ENCODE results near the gene TP53. TPM values are rescaled to one million over a fixed set of nuclear protein-coding genes. Genes with fewer than 3 reads are reported as not detected.

Gene TP53
- total RNA-seq, 1 donor from 2014 or later: 217 TPM

DNA sequence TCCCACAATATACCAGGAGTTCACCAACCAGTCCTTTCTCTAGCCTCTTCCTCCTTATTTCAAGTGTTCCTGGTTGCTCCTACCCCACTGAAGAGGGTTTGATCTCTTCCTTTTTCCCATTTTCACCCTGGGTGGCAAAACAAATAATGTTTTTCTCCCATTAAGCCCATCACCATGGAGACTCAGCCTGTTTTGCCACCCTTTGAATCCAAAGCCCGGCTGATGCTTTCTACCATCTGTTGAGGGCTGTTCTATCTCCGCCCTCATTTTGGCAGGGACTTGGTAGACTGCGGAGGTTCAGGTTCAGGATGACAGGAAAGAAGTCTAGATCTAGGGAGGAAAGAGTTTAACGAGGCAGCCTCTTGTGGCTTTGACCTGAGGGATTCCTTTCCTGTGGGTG lies 32.8 kb upstream of the TP53 start:
- H3K4me3 Mint-ChIP-seq: no peak overlapping the region
- ATAC-seq (ENCODE audit: low read depth): no peak
- ChIA-PET CTCF (no interaction called here), POLR2A (no interaction called here)
- no peaks in the 10 kb centered on the region for H3K36me3 Mint-ChIP-seq (ENCODE audit: low read depth)
- peaks cover 58% of the 10 kb centered on the region for H3K27me3 Mint-ChIP-seq
- no peaks in the 10 kb centered on the region for H3K9me3 Mint-ChIP-seq
- H3K4me1 Mint-ChIP-seq: peaks cover 18% of the 10 kb centered on the region
- no peak overlapping the region for H3K27ac Mint-ChIP-seq
- no peak for DNase-seq
- intact Hi-C loops (cut with micrococcal nuclease): no loop called here
- TF ChIP-seq CTCF (IDR thresholded peaks at IDR 0.05): no peak

- no peak overlapping the region for H3K27ac Mint-ChIP-seq
- CTCF ChIA-PET: no interaction called here
- ATAC-seq (ENCODE audit: low read depth): no peak
- DNase-seq: no peak
- H3K27me3 Mint-ChIP-seq: peaks cover 59% of the 10 kb centered on the region
- intact Hi-C loops (cut with micrococcal nuclease): no loop called here
- no peaks in the 10 kb centered on the region for H3K36me3 Mint-ChIP-seq (ENCODE audit: low read depth)
- no peaks in the 10 kb centered on the region for H3K9me3 Mint-ChIP-seq
- POLR2A ChIA-PET: no interaction called here
- H3K4me3 Mint-ChIP-seq: no peak overlapping the region
- no peak for TF ChIP-seq CTCF (IDR thresholded peaks at IDR 0.05)
- H3K4me1 Mint-ChIP-seq: peaks cover 18% of the 10 kb centered on the region
Observed at GRCh38 chr17:7719661-7720060, 32.4 kb upstream of the TP53 start.

- Mint-ChIP-seq H3K9me3 (no peaks in the 10 kb centered on the region), H3K4me3 (peak overlapping the region; percentile 80), H3K27ac (no peak overlapping the region), H3K36me3 (ENCODE audit: low read depth) (no peaks in the 10 kb centered on the region), H3K27me3 (peaks cover 63% of the 10 kb centered on the region), H3K4me1 (peaks cover 18% of the 10 kb centered on the region)
- no peak for TF ChIP-seq CTCF (IDR thresholded peaks at IDR 0.05)
- CTCF ChIA-PET: no interaction called here
- DNase-seq (no peak), ATAC-seq (ENCODE audit: low read depth) (peak; percentile 45)
- POLR2A ChIA-PET: interaction anchor here (1.2 kb wide), 1 partner anchor 31 kb away, joined by 7 read pairs; the partner anchor contains the start of gene TP53
- intact Hi-C loops (cut with micrococcal nuclease): no loop called here
Observed at GRCh38 chr17:7717756-7718350, 30.6 kb upstream of the TP53 start.

GRCh38 chr17:7716901-7717755 lies 29.8 kb upstream of the TP53 start, which contains the start of gene DNAH2:
DNAH2 (plus strand) TSS chr17:7717744; CDS start chr17:7719735, 1,991 bp downstream.
- intact Hi-C loops (cut with micrococcal nuclease): no loop called here
- Mint-ChIP-seq H3K4me1 (peaks cover 18% of the 10 kb centered on the region), H3K9me3 (no peaks in the 10 kb centered on the region), H3K27me3 (peaks cover 66% of the 10 kb centered on the region), H3K4me3 (peak within 1 kb of the TSS; percentile 80), H3K27ac (no peak within 1 kb of the TSS), H3K36me3 (ENCODE audit: low read depth) (no peaks in the 10 kb centered on the region)
- ChIA-PET CTCF (no interaction called here), POLR2A (interaction anchor here (1.2 kb wide), 1 partner anchor 30 kb away, joined by 7 read pairs; the partner anchor contains the start of gene TP53)
- DNase-seq (peak; percentile 43), ATAC-seq (ENCODE audit: low read depth) (peak; percentile 80)
- no peak for TF ChIP-seq CTCF (IDR thresholded peaks at IDR 0.05)

All from activated B cell treated with CpG ODN at 0.5 μM for 24 hours (primary cell).